Measurements from ENCODE around the gene TLNRD1.

Gene TLNRD1

DNA sequence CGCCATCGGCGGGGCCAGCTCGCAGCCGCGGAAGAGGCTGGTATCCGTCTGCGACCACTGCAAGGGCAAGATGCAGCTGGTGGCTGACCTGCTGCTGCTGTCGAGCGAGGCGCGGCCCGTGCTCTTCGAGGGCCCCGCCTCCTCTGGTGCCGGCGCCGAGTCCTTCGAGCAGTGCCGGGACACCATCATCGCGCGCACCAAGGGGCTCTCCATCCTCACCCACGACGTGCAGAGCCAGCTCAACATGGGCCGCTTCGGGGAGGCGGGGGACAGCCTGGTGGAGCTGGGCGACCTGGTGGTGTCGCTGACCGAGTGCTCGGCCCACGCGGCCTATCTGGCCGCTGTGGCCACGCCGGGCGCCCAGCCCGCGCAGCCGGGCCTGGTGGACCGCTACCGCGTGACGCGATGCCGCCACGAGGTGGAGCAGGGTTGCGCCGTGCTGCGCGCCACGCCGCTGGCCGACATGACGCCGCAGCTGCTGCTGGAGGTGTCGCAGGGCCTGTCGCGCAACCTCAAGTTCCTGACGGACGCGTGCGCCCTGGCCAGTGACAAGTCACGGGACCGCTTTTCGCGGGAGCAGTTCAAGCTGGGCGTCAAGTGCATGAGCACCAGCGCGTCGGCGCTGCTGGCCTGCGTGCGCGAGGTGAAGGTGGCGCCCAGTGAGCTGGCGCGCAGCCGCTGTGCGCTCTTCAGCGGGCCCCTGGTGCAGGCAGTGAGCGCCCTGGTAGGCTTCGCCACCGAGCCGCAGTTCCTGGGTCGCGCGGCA is 1.8 kb downstream of the TLNRD1 start:
- peaks cover 18% of the 10 kb centered on the region for H3K4me1 ChIP-seq (ENCODE audit: control insufficient read depth, insufficient read depth, low read length, poor library complexity, severe bottlenecking)
- peak overlapping the region; percentile 89 for H3K4me3 ChIP-seq (ENCODE audit: extremely low read depth, insufficient read depth, low read length, poor library complexity, severe bottlenecking)
- peaks cover 45% of the 10 kb centered on the region for H3K36me3 ChIP-seq (ENCODE audit: control insufficient read depth, insufficient read depth, low read length)
- 62 to 65% methylated on average over 84 to 88 of the region's 89 CpGs for WGBS, 2 experiments (ENCODE audit: insufficient coverage in 2 of 2)
- H3K27ac ChIP-seq (ENCODE audit: low read depth, low read length, severe bottlenecking) = no peak overlapping the region
- H3K9me3 ChIP-seq (ENCODE audit: control insufficient read depth, low read length) = no peaks in the 10 kb centered on the region

DNA sequence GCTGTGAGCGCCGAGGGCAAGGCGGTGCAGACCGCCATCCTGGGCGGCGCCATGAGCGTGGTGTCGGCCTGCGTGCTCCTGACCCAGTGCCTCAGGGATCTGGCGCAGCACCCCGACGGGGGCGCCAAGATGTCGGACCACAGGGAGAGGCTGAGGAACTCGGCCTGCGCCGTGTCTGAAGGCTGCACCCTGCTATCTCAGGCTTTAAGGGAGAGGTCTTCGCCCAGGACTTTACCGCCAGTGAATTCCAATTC is 2.3 kb downstream of the TLNRD1 start:
- 95 to 97% methylated on average over 19 of the region's 19 CpGs for WGBS, 2 experiments (ENCODE audit: insufficient coverage in 2 of 2)
- H3K4me3 ChIP-seq (ENCODE audit: extremely low read depth, insufficient read depth, low read length, poor library complexity, severe bottlenecking) = peak overlapping the region; percentile 89
- no peak overlapping the region for H3K27ac ChIP-seq (ENCODE audit: low read depth, low read length, severe bottlenecking)
- H3K36me3 ChIP-seq (ENCODE audit: control insufficient read depth, insufficient read depth, low read length) = peaks cover 45% of the 10 kb centered on the region
- H3K4me1 ChIP-seq (ENCODE audit: control insufficient read depth, insufficient read depth, low read length, poor library complexity, severe bottlenecking) = peaks cover 18% of the 10 kb centered on the region
- no peaks in the 10 kb centered on the region for H3K9me3 ChIP-seq (ENCODE audit: control insufficient read depth, low read length)

DNA sequence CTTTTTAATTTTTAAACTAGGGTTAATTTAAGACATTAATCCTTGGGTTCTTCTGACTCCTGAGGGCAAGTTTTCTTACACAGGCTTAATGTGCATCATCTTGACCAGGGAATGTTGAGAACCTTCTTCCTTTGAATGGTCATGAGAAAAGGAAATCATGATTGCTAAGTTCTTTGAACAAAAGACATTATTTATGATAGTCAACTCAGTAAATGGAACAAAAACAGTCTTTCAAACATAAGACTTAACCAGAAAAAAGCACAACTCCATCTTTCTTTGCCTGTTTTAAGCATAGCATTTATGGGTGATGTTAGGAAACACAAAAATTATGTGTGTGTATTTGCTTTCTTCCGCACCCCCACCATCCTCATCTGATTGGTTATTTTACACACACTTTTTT is 5.4 kb downstream of the TLNRD1 start:
- Histone ChIP-seq H3K4me3 (ENCODE audit: extremely low read depth, insufficient read depth, low read length, poor library complexity, severe bottlenecking) (no peak overlapping the region), H3K9me3 (ENCODE audit: control insufficient read depth, low read length) (no peaks in the 10 kb centered on the region), H3K27ac (ENCODE audit: low read depth, low read length, severe bottlenecking) (no peak overlapping the region), H3K36me3 (ENCODE audit: control insufficient read depth, insufficient read depth, low read length) (peaks cover 45% of the 10 kb centered on the region), H3K4me1 (ENCODE audit: control insufficient read depth, insufficient read depth, low read length, poor library complexity, severe bottlenecking) (peaks cover 18% of the 10 kb centered on the region)
- WGBS, 2 experiments (ENCODE audit: insufficient coverage in 2 of 2) = no CpG with 5 or more reads among the region's 1 CpG

DNA sequence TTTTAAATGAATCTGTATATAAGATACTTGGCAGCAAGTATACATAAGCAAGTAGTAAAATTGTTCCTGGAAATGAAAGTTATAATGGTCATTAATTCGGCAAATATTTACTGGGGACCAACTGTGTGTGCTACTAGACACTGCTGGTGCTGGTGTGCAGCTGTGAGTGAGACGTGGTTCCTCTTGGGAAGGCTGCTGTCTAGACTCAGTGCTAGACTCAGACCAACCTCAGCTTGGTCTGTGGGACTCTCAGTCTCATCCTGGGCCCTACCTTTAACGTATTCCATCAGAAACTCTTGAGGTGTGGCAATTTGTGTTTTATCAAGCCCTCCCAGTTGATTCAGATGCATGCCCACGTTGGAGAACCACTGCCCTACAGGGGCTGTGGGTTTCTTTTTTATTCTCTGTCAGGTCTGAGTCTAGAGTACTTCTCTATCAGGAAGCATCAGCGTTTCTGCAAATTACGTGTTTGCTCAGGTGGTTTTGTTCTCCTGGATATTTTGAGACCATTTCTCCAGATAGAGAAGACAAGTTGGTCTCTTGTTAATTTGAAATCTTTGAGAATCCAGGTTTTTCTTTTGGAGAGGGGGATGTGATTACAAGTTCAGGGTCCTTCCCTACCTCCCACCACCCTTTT is 6.8 kb downstream of the TLNRD1 start:
- WGBS, 2 experiments (ENCODE audit: insufficient coverage in 2 of 2) = 90 to 93% methylated on average over 4 to 6 of the region's 6 CpGs
- Histone ChIP-seq H3K9me3 (ENCODE audit: control insufficient read depth, low read length) (no peaks in the 10 kb centered on the region), H3K27ac (ENCODE audit: low read depth, low read length, severe bottlenecking) (no peak overlapping the region), H3K4me3 (ENCODE audit: extremely low read depth, insufficient read depth, low read length, poor library complexity, severe bottlenecking) (no peak overlapping the region), H3K4me1 (ENCODE audit: control insufficient read depth, insufficient read depth, low read length, poor library complexity, severe bottlenecking) (peaks cover 17% of the 10 kb centered on the region), H3K36me3 (ENCODE audit: control insufficient read depth, insufficient read depth, low read length) (peaks cover 43% of the 10 kb centered on the region)

DNA sequence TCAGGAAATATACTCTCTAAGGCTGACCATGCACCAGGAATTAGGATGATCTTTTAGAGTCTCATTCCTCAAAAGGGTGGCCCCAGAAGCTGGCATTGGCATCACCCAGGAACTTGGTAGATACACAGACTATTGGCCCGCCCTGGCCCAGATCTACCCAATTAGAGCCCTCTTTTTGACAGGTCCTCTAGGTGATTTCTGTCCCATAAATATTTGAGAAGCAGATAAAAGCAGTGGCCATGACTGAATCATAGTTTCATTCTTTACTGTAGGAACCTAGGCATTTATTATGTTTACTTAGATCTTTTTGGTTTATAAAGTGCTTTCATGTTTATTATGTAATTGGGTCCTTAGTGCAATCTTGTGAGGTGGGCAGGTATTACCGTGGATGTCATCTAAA is 7.6 kb downstream of the TLNRD1 start:
- Histone ChIP-seq H3K4me3 (ENCODE audit: extremely low read depth, insufficient read depth, low read length, poor library complexity, severe bottlenecking) (no peak overlapping the region), H3K27ac (ENCODE audit: low read depth, low read length, severe bottlenecking) (no peak overlapping the region), H3K9me3 (ENCODE audit: control insufficient read depth, low read length) (no peaks in the 10 kb centered on the region), H3K4me1 (ENCODE audit: control insufficient read depth, insufficient read depth, low read length, poor library complexity, severe bottlenecking) (peaks cover 9% of the 10 kb centered on the region), H3K36me3 (ENCODE audit: control insufficient read depth, insufficient read depth, low read length) (peaks cover 35% of the 10 kb centered on the region)
- 100% methylated on average over 1 of the region's 2 CpGs; no CpG with 5 or more reads in 1 of the 2 experiments for WGBS, 2 experiments (ENCODE audit: insufficient coverage in 2 of 2)

GRCh38 chr15:81010086-81010485 is 9.4 kb downstream of the TLNRD1 start:
- no peaks in the 10 kb centered on the region for H3K4me1 ChIP-seq (ENCODE audit: control insufficient read depth, insufficient read depth, low read length, poor library complexity, severe bottlenecking)
- H3K9me3 ChIP-seq (ENCODE audit: control insufficient read depth, low read length) = no peaks in the 10 kb centered on the region
- H3K4me3 ChIP-seq (ENCODE audit: extremely low read depth, insufficient read depth, low read length, poor library complexity, severe bottlenecking) = no peak overlapping the region
- no peak overlapping the region for H3K27ac ChIP-seq (ENCODE audit: low read depth, low read length, severe bottlenecking)
- peaks cover 21% of the 10 kb centered on the region for H3K36me3 ChIP-seq (ENCODE audit: control insufficient read depth, insufficient read depth, low read length)
- 100% methylated on average over 1 of the region's 4 CpGs; no CpG with 5 or more reads in 1 of the 2 experiments for WGBS, 2 experiments (ENCODE audit: insufficient coverage in 2 of 2)

- Histone ChIP-seq H3K9me3 (ENCODE audit: control insufficient read depth, low read length) (no peaks in the 10 kb centered on the region), H3K27ac (ENCODE audit: low read depth, low read length, severe bottlenecking) (no peak overlapping the region), H3K36me3 (ENCODE audit: control insufficient read depth, insufficient read depth, low read length) (peaks cover 7% of the 10 kb centered on the region), H3K4me1 (ENCODE audit: control insufficient read depth, insufficient read depth, low read length, poor library complexity, severe bottlenecking) (no peaks in the 10 kb centered on the region), H3K4me3 (ENCODE audit: extremely low read depth, insufficient read depth, low read length, poor library complexity, severe bottlenecking) (no peak overlapping the region)
Observed at GRCh38 chr15:81011593-81011992, 10.9 kb downstream of the TLNRD1 start.

GRCh38 chr15:81012588-81012987 is 11.9 kb downstream of the TLNRD1 start:
- Histone ChIP-seq H3K36me3 (ENCODE audit: control insufficient read depth, insufficient read depth, low read length) (no peaks in the 10 kb centered on the region), H3K4me3 (ENCODE audit: extremely low read depth, insufficient read depth, low read length, poor library complexity, severe bottlenecking) (no peak overlapping the region), H3K9me3 (ENCODE audit: control insufficient read depth, low read length) (no peaks in the 10 kb centered on the region), H3K4me1 (ENCODE audit: control insufficient read depth, insufficient read depth, low read length, poor library complexity, severe bottlenecking) (no peaks in the 10 kb centered on the region), H3K27ac (ENCODE audit: low read depth, low read length, severe bottlenecking) (no peak overlapping the region)
- WGBS, 2 experiments (ENCODE audit: insufficient coverage in 2 of 2) = 82% methylated on average over 1 of the region's 2 CpGs; no CpG with 5 or more reads in 1 of the 2 experiments

- Histone ChIP-seq H3K4me3 (ENCODE audit: extremely low read depth, insufficient read depth, low read length, poor library complexity, severe bottlenecking) (no peak overlapping the region), H3K9me3 (ENCODE audit: control insufficient read depth, low read length) (no peaks in the 10 kb centered on the region), H3K4me1 (ENCODE audit: control insufficient read depth, insufficient read depth, low read length, poor library complexity, severe bottlenecking) (no peaks in the 10 kb centered on the region), H3K36me3 (ENCODE audit: control insufficient read depth, insufficient read depth, low read length) (no peaks in the 10 kb centered on the region), H3K27ac (ENCODE audit: low read depth, low read length, severe bottlenecking) (no peak overlapping the region)
- WGBS, 2 experiments (ENCODE audit: insufficient coverage in 2 of 2) = 96 to 98% methylated on average over 3 to 4 of the region's 4 CpGs
Observed at GRCh38 chr15:81013396-81013929, 12.7 kb downstream of the TLNRD1 start.

GRCh38 chr15:81014446-81015093 is 13.8 kb downstream of the TLNRD1 start:
- Histone ChIP-seq H3K36me3 (ENCODE audit: control insufficient read depth, insufficient read depth, low read length) (no peaks in the 10 kb centered on the region), H3K27ac (ENCODE audit: low read depth, low read length, severe bottlenecking) (no peak overlapping the region), H3K4me1 (ENCODE audit: control insufficient read depth, insufficient read depth, low read length, poor library complexity, severe bottlenecking) (no peaks in the 10 kb centered on the region), H3K4me3 (ENCODE audit: extremely low read depth, insufficient read depth, low read length, poor library complexity, severe bottlenecking) (no peak overlapping the region), H3K9me3 (ENCODE audit: control insufficient read depth, low read length) (no peaks in the 10 kb centered on the region)
- 92 to 100% methylated on average over 6 to 8 of the region's 9 CpGs for WGBS, 2 experiments (ENCODE audit: insufficient coverage in 2 of 2)

Measured in mesodermal cell (in vitro differentiated cells).